SK-N-SH treated with all-trans-retinoic acid at 6 μM for 48 hours (cell line): ENCODE measurements around the gene UNC45A.
"Not testable (repeated sequence)": the region's sequence is repeated elsewhere in the genome, so short reads cannot be mapped to it uniquely, and the experiment has no call there.

ENCODE experiments used
- ATAC-seq: fragments of 200-7000 bp; cut with Tn5 transposase; 3 replicates; pipeline ENCODE4 v1.9.1; 2020; ENCODE audit warnings: mild to moderate bottlenecking, moderate library complexity
- ARNTL ChIP-seq: fragments of 450-650 bp; formaldehyde crosslinking; IDR thresholded peaks from 2 replicates; pipeline ENCODE4 v1.5.0; 2020; ENCODE audit warnings: low read depth, mild to moderate bottlenecking, moderate library complexity, borderline replicate concordance
- BACH2 ChIP-seq: fragments of 250-450 bp; sonication (Bioruptor Pico); IDR thresholded peaks from 2 replicates; pipeline ENCODE4 v1.9.0; 2021; ENCODE audit warnings: mild to moderate bottlenecking, borderline replicate concordance
- CREB5 ChIP-seq: fragments of 250-450 bp; sonication (Bioruptor Pico); IDR thresholded peaks from 2 replicates; pipeline ENCODE4 v1.5.1; 2020; ENCODE audit warnings: low read depth, mild to moderate bottlenecking, moderate library complexity
- CSDC2 ChIP-seq: fragments of 250-450 bp; sonication (Bioruptor Pico); IDR thresholded peaks from 2 replicates; pipeline ENCODE4 v1.5.0; 2020; ENCODE audit warnings: mild to moderate bottlenecking, moderate library complexity
- CSRNP3 ChIP-seq: fragments of 250-450 bp; sonication (Bioruptor Pico); IDR thresholded peaks from 2 replicates; pipeline ENCODE4 v1.5.1; 2021; ENCODE audit warnings: mild to moderate bottlenecking, moderate library complexity
- ESRRG ChIP-seq: fragments of 250-450 bp; sonication (Bioruptor Pico); IDR thresholded peaks from 2 replicates; pipeline ENCODE4 v1.6.1; 2021; ENCODE audit warnings: mild to moderate bottlenecking
- GLIS3 ChIP-seq: fragments of 250-450 bp; sonication (Bioruptor Pico); IDR thresholded peaks from 2 replicates; pipeline ENCODE4 v1.5.0; 2020; ENCODE audit warnings: mild to moderate bottlenecking, moderate library complexity
- ISL1 ChIP-seq: fragments of 250-450 bp; sonication (Bioruptor Pico); IDR thresholded peaks from 2 replicates; pipeline ENCODE4 v2.1.2; 2022; ENCODE audit warnings: mild to moderate bottlenecking, moderate library complexity
- OSR1 ChIP-seq: fragments of 250-450 bp; sonication (Bioruptor Pico); IDR thresholded peaks from 2 replicates; pipeline ENCODE4 v1.8.0; 2022; ENCODE audit warnings: moderate library complexity, mild to moderate bottlenecking, inconsistent platforms
- PATZ1 ChIP-seq: fragments of 250-450 bp; sonication (Bioruptor Pico); IDR thresholded peaks from 2 replicates; pipeline ENCODE4 v1.8.0; 2020; ENCODE audit warnings: mild to moderate bottlenecking, moderate library complexity, borderline replicate concordance
- POU6F1 ChIP-seq: fragments of 250-450 bp; sonication (Bioruptor Pico); IDR thresholded peaks from 2 replicates; pipeline ENCODE4 v1.8.0; 2021; ENCODE audit warnings: low read depth, mild to moderate bottlenecking, moderate library complexity, borderline replicate concordance
- PPARA ChIP-seq: fragments of 250-450 bp; sonication (Bioruptor Pico); IDR thresholded peaks from 2 replicates; pipeline ENCODE4 v1.5.0; 2020; ENCODE audit warnings: mild to moderate bottlenecking, borderline replicate concordance
- RARB ChIP-seq: fragments of 250-450 bp; sonication (Bioruptor Pico); IDR thresholded peaks from 2 replicates; pipeline ENCODE4 v1.8.0; 2021; ENCODE audit warnings: mild to moderate bottlenecking, moderate library complexity
- SNAI2 ChIP-seq: fragments of 250-450 bp; sonication (Bioruptor Pico); IDR thresholded peaks from 2 replicates; pipeline ENCODE4 v1.5.0; 2020; ENCODE audit warnings: mild to moderate bottlenecking, moderate library complexity
- TCF4 ChIP-seq: fragments of 250-450 bp; sonication (Bioruptor Pico); IDR thresholded peaks from 2 replicates; pipeline ENCODE4 v1.8.0; 2021; ENCODE audit warnings: mild to moderate bottlenecking, moderate library complexity, borderline replicate concordance
- TOX ChIP-seq: fragments of 250-450 bp; sonication (Bioruptor Pico); IDR thresholded peaks from 2 replicates; pipeline ENCODE4 v1.8.0; 2021; ENCODE audit warnings: mild to moderate bottlenecking, moderate library complexity, borderline replicate concordance
- TSHZ2 ChIP-seq: fragments of 250-450 bp; sonication (Bioruptor Pico); IDR thresholded peaks from 2 replicates; pipeline ENCODE4 v1.5.0; 2020; ENCODE audit warnings: mild to moderate bottlenecking, moderate library complexity
- ZC3H10 ChIP-seq: fragments of 250-450 bp; sonication (Bioruptor Pico); IDR thresholded peaks from 2 replicates; pipeline ENCODE4 v1.5.1; 2021; ENCODE audit warnings: mild to moderate bottlenecking, moderate library complexity
- ZFP3 ChIP-seq: fragments of 250-450 bp; sonication (Bioruptor Pico); IDR thresholded peaks from 2 replicates; pipeline ENCODE4 v1.5.0; 2020; ENCODE audit warnings: mild to moderate bottlenecking, moderate library complexity
- ZFP30 ChIP-seq: fragments of 450-650 bp; formaldehyde crosslinking; IDR thresholded peaks from 2 replicates; pipeline ENCODE4 v1.5.0; 2022; ENCODE audit warnings: mild to moderate bottlenecking, moderate library complexity
- ZNF565 ChIP-seq: fragments of 450-650 bp; formaldehyde crosslinking; conservative IDR thresholded peaks from 2 replicates; pipeline ENCODE4 v1.5.0; 2020; ENCODE audit warnings: low read depth, mild to moderate bottlenecking, moderate library complexity
- ZNF8 ChIP-seq: fragments of 450-650 bp; formaldehyde crosslinking; IDR thresholded peaks from 2 replicates; pipeline ENCODE4 v1.5.0; 2020; ENCODE audit warnings: mild to moderate bottlenecking, moderate library complexity

UNC45A gene

GRCh38 chr15:90918034-90918788 lies 16.9 kb upstream of the UNC45A start:
- TF ChIP-seq PPARA (CRISPR knock-in tag): no peak
- no peak for TF ChIP-seq GLIS3 (CRISPR knock-in tag)
- no peak for TF ChIP-seq TSHZ2 (CRISPR knock-in tag)
- no peak for TF ChIP-seq OSR1 (CRISPR knock-in tag)
- no peak for TF ChIP-seq ZC3H10
- TF ChIP-seq RARB (CRISPR knock-in tag): no peak
- TF ChIP-seq ZFP3 (CRISPR knock-in tag): no peak
- TF ChIP-seq ZFP30 (CRISPR knock-in tag): no peak
- TF ChIP-seq CREB5 (CRISPR knock-in tag): no peak
- TF ChIP-seq PATZ1 (CRISPR knock-in tag): no peak
- no peak for TF ChIP-seq SNAI2 (CRISPR knock-in tag)
- TF ChIP-seq CSRNP3: no peak
- TF ChIP-seq ESRRG (CRISPR knock-in tag): no peak
- no peak for TF ChIP-seq ISL1
- no peak for TF ChIP-seq CSDC2 (CRISPR knock-in tag)
- no peak for TF ChIP-seq ZNF8
- TF ChIP-seq TOX (CRISPR knock-in tag): no peak
- no peak for TF ChIP-seq ZNF565 (CRISPR knock-in tag)
- no peak for TF ChIP-seq BACH2 (CRISPR knock-in tag)
- ATAC-seq: no peak

- no peak for TF ChIP-seq ZFP3 (CRISPR knock-in tag)
- no peak for ATAC-seq
Observed at GRCh38 chr15:90918835-90919234, 16.2 kb upstream of the UNC45A start.

- TF ChIP-seq SNAI2 (CRISPR knock-in tag): no peak
- no peak for TF ChIP-seq TCF4 (CRISPR knock-in tag)
- no peak for TF ChIP-seq ZNF8
- TF ChIP-seq CREB5 (CRISPR knock-in tag): no peak
- TF ChIP-seq CSDC2 (CRISPR knock-in tag): no peak
- no peak for TF ChIP-seq ESRRG (CRISPR knock-in tag)
- TF ChIP-seq POU6F1 (CRISPR knock-in tag): no peak
- no peak for TF ChIP-seq ARNTL (CRISPR knock-in tag)
- no peak for ATAC-seq
Observed at GRCh38 chr15:90921887-90922286, 13.2 kb upstream of the UNC45A start.

GRCh38 chr15:90922712-90923322 lies 12.3 kb upstream of the UNC45A start:
- ATAC-seq: not testable (repeated sequence)
